A673 (cell line): ENCODE results near the gene ZNF496. TPM values are rescaled to one million over a fixed set of nuclear protein-coding genes. Genes with fewer than 3 reads are reported as not detected.

Experiments
- BruUV-seq: library from RNA; stranded (reverse); fragments of 400-500 nt; replicated peaks from 2 replicates; lab custom pipeline; 2021; lab: Mats Ljungman, UMichigan
- CTCF ChIA-PET: fragments of 300-600 bp; sonication (Branson Sonifier 250); formaldehyde crosslinking; loops from one replicate; lab custom pipeline; 2022; ENCODE audit warnings: antibody characterized with exemption; lab: Charles Lee
- POLR2A ChIA-PET: fragments of 300-600 bp; sonication (Branson Sonifier 250); formaldehyde crosslinking; loops from one replicate; lab custom pipeline; 2022; ENCODE audit warnings: antibody characterized with exemption; ENCODE audit not compliant: low non-redundant PET; lab: Charles Lee
- DNase-seq: peaks from one replicate; pipeline ENCODE4 v3.0.0-alpha.2; 2015; ENCODE audit warnings: low spot score
- H3K27ac ChIP-seq: fragments of 200-600 bp; sonication (generic); 2 replicates; pipeline ENCODE4 v1.5.1; 2016; ENCODE audit warnings: mixed run types, low read depth, mild to moderate bottlenecking, mixed read lengths, antibody characterized with exemption, low read length; ENCODE audit not compliant: poor library complexity, severe bottlenecking
- H3K27me3 ChIP-seq: fragments of 200-600 bp; sonication (generic); replicated peaks from 2 replicates; pipeline ENCODE4 v1.6.1; 2017; ENCODE audit warnings: mixed run types, low read depth, mild to moderate bottlenecking, mixed read lengths, antibody characterized with exemption, low read length; ENCODE audit not compliant: insufficient read depth, poor library complexity
- H3K36me3 ChIP-seq: fragments of 200-600 bp; sonication (generic); 2 replicates; pipeline ENCODE4 v1.6.1; 2016; ENCODE audit warnings: mixed run types, mild to moderate bottlenecking, mixed read lengths, antibody characterized with exemption, low read length; ENCODE audit not compliant: insufficient read depth, poor library complexity, severe bottlenecking
- H3K4me1 ChIP-seq: fragments of 200-600 bp; sonication (generic); 2 replicates; pipeline ENCODE4 v1.6.1; 2017; ENCODE audit warnings: mixed run types, mild to moderate bottlenecking, mixed read lengths, antibody characterized with exemption, low read length; ENCODE audit not compliant: insufficient read depth, poor library complexity, severe bottlenecking
- H3K4me3 ChIP-seq: fragments of 200-600 bp; sonication (generic); 2 replicates; pipeline ENCODE4 v1.5.1; 2016; ENCODE audit warnings: low read depth, mixed run types, mild to moderate bottlenecking, mixed read lengths, low read length; ENCODE audit not compliant: poor library complexity, severe bottlenecking
- H3K9me3 ChIP-seq: fragments of 200-600 bp; sonication (generic); 2 replicates; pipeline ENCODE4 v1.6.1; 2016; ENCODE audit warnings: mixed run types, low read depth, mild to moderate bottlenecking, mixed read lengths, antibody characterized with exemption, low read length; ENCODE audit not compliant: poor library complexity, severe bottlenecking
- CTCF ChIP-seq: fragments of 300-800, 200-600 bp; sonication (generic); conservative IDR thresholded peaks from 2 replicates; pipeline ENCODE4 v1.5.1; 2017; ENCODE audit warnings: low read depth, mild to moderate bottlenecking, antibody characterized with exemption, low read length, moderate library complexity, mixed read lengths
- EZH2 ChIP-seq: fragments of 200-600 bp; sonication (generic); IDR thresholded peaks from 2 replicates; pipeline ENCODE4 v1.6.1; 2017; ENCODE audit warnings: borderline replicate concordance, low read depth, mild to moderate bottlenecking, mixed read lengths, antibody characterized with exemption, low read length; ENCODE audit not compliant: poor library complexity, severe bottlenecking
- intact Hi-C: fragments of 100-400 bp; cut with micrococcal nuclease; formaldehyde crosslinking; loops from one replicate; pipeline ENCODE4 v1.10.0; 2022; ENCODE audit not compliant: unreplicated experiment
- total RNA-seq: library from RNA; stranded (reverse); gene quantifications from 2 replicates; pipeline ENCODE4 v1.2.3, GENCODE V29; 2021

ZNF496 gene
- total RNA-seq, 1 experiment from 2014 or later, result 30.2 TPM

GRCh38 chr1:247332215-247332622 lies 552 bp upstream of the ZNF496 start:
- POLR2A ChIA-PET, result no interaction called here
- CTCF ChIA-PET, result no interaction called here
- no peak for TF ChIP-seq CTCF
- TF ChIP-seq EZH2, result no peak
- Histone ChIP-seq H3K9me3 (no peaks in the 10 kb centered on the region), H3K4me1 (peaks cover 23% of the 10 kb centered on the region), H3K36me3 (peaks cover 22% of the 10 kb centered on the region), H3K27ac (peak overlapping the region; percentile 93), H3K27me3 (no peaks in the 10 kb centered on the region), H3K4me3 (peak overlapping the region; percentile 100)
- peak; percentile 58 for DNase-seq
- intact Hi-C loops, result no loop called here
- no TSS peak for BruUV-seq

GRCh38 chr1:247331172-247331524 lies 519 bp downstream of the ZNF496 start:
- H3K27me3 ChIP-seq, result no peaks in the 10 kb centered on the region
- BruUV-seq, result no TSS peak
- peak overlapping the region; percentile 93 for H3K27ac ChIP-seq
- POLR2A ChIA-PET, result no interaction called here
- peak overlapping the region; percentile 100 for H3K4me3 ChIP-seq
- peaks cover 22% of the 10 kb centered on the region for H3K36me3 ChIP-seq
- H3K9me3 ChIP-seq, result no peaks in the 10 kb centered on the region
- intact Hi-C loops, result no loop called here
- peak; percentile 84 for DNase-seq
- CTCF ChIA-PET, result no interaction called here
- H3K4me1 ChIP-seq, result peaks cover 13% of the 10 kb centered on the region
- no peak for TF ChIP-seq CTCF
- no peak for TF ChIP-seq EZH2

- Histone ChIP-seq H3K27me3 (no peaks in the 10 kb centered on the region), H3K9me3 (no peaks in the 10 kb centered on the region), H3K36me3 (peaks cover 22% of the 10 kb centered on the region), H3K4me3 (peak overlapping the region; percentile 100), H3K27ac (peak overlapping the region; percentile 93), H3K4me1 (peaks cover 11% of the 10 kb centered on the region)
- CTCF ChIA-PET, result no interaction called here
- POLR2A ChIA-PET, result no interaction called here
- no TSS peak for BruUV-seq
- intact Hi-C loops, result no loop called here
- DNase-seq, result no peak
- TF ChIP-seq EZH2 (no peak), CTCF (no peak)
These were observed 1.0 kb downstream of the ZNF496 start for GRCh38 chr1:247330548-247331171.
